HepG2 (cell line): ENCODE results near the gene RAMAC.

Source experiments
- CTCF ChIP-seq: sonication (generic); formaldehyde crosslinking; IDR thresholded peaks from 2 replicates; pipeline ENCODE4 v1.5.0; 2020; ENCODE audit warnings: mild to moderate bottlenecking, missing genetic modification reagents, moderate library complexity
- EP300 ChIP-seq, 3 experiments: sonication (generic) in 1 of 3; formaldehyde crosslinking in 1 of 3; IDR thresholded peaks; 2 replicates each; pipeline versions ENCODE4 v1.5.1 to v1.6.1; 2011 to 2020; ENCODE audit warnings: low read depth in 2 of 3, low read length in 2 of 3, borderline replicate concordance in 1 of 3, improper control_type of control experiment in 1 of 3, mild to moderate bottlenecking in 1 of 3, missing genetic modification reagents in 1 of 3, moderate library complexity in 1 of 3

GRCh38 chr15:82944821-82945220 is 41.2 kb upstream of the RAMAC start:
- no peak for TF ChIP-seq EP300 (IDR thresholded peaks at IDR 0.05; ENCODE audit: low read depth in 2 of 2, low read length in 2 of 2)
- TF ChIP-seq EP300 (CRISPR knock-in tag; IDR thresholded peaks at IDR 0.05; ENCODE audit: borderline replicate concordance), result no peak
- TF ChIP-seq CTCF, result no peak
